Stimulated activated CD8-positive, alpha-beta memory T cell treated with anti-CD3 and anti-CD28 coated beads, Interleukin-15, amount 100 ng/mL, for 4 hours (primary cell): ENCODE results near the gene IGSF9B.
A peak's percentile ranks its signal among the peaks of the same experiment; 100 is the strongest.

Source experiments
- DNase-seq, 2 donors: peaks; one replicate each; pipeline ENCODE4 v3.0.0-alpha.2; 2020; ENCODE audit warnings: low read depth in 2 of 2

IGSF9B gene

DNA sequence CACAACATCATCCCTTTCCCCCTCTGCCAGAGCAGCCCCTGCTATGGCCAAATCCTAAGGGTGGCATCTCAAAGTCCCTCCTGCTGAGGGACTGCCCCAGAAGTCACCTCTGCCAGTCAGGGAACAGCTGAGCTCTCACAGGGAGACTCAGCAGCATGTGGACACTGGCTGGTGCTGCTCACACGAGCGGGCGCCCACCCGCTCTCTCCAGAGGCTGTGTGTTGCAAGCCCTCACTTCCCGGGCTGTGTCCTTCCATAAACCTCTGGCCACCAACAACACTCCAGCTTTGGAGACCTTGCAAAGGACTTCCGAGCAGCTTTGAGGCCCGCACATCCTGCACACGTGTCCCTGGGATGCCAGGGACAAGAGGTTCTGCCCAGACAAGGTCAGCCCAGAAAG lies 2.8 kb downstream of the IGSF9B start:
- no peak for DNase-seq

- no peak for DNase-seq
Measured at GRCh38 chr11:133953547-133953946, 3.2 kb downstream of the IGSF9B start.

- DNase-seq: no peak
Measured at GRCh38 chr11:133952199-133953190, 4.3 kb downstream of the IGSF9B start.

DNA sequence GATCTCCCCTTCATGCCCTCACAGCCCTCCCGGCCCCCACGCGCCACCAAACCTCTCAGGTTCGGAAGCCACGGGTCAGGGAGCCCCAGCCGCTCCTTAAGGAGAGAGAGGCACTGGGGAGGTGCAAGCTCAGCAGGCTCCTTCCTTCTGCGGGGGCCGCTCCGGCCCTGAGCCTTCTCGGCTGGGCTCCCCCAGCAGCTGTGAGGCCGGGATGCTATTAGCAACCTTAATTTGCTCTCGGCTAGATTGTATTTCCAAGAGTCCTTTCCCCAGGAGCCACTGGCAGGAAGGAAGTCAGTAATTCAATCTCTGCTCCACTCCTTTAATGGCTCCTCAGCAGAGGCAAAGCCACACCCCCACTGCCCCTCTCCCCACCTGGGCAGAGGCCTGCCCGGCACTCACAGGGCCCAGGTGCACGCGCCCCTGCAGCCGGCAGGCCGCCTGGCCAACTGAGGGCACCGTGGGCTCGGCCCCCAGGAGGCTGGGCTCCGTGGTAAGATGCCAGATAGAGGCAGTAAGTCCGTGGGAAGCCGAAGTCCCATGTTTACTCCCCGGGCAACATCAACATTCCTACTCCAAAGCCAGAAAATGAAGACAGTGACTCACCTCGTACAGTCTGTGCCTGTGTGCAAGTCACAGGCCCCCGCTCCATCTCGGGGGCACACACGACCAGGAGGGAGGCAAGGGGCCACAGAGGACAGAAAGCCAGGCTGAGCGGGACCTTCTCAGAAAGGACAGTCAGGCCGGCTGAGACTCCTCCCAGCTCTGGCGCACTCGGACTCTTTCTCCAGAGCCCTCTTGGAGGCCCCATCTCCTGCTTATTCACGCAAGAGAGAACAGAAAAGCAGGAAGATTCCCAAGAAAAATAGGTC lies 5.2 kb downstream of the IGSF9B start:
- DNase-seq: no peak

DNA sequence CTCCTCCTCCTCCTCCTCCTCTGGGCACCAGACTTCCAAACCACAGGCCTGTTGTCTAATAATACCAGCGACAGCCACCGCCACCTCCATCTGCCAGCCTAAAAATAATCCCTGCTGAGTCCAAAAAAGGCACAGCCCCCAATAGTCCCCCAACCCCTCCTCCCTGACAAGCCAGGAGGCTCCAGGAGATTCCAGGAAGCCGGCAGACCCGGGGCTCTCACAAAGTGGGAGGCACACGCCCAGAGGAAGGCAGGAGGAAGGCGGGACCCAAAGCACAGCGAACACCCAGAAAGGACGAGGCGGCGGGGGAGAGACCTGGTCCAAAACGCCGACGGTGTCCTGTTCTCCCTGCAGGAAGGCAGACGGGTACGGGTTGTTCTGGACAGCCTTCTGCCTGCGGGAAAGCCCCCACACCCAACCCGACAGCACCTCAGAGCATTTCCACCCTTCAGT lies 5.9 kb downstream of the IGSF9B start:
- no peak for DNase-seq

- DNase-seq: no peak
Measured at GRCh38 chr11:133950421-133950820, 6.3 kb downstream of the IGSF9B start.

- no peak for DNase-seq
Measured at GRCh38 chr11:133949129-133949528, 7.6 kb downstream of the IGSF9B start.

GRCh38 chr11:133948711-133949110 lies 8.1 kb downstream of the IGSF9B start:
- DNase-seq: no peak

DNA sequence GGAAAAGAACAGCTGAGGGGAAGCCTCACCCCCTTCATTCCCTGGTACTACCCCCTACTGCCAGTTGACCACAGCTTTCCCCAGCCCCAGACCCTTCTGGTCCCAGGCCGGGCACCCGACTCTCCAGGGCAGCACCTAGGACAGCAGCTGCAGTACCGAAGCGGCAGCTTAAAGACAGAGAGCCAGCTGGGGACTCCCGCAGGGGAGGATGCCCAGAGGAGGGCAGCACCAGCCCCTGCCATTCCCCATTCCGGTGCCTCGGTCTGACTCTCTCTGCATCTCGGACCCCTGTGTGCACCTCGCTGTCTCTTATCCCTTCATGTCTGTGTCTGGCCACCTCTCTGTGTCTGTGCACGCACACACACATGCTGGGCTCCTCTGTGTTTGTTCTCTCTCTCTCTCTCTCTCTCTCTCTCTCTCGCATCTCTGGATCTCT lies 9.4 kb downstream of the IGSF9B start:
- DNase-seq: no peak

GRCh38 chr11:133946541-133947318 lies 10.0 kb downstream of the IGSF9B start:
- DNase-seq: no peak

DNA sequence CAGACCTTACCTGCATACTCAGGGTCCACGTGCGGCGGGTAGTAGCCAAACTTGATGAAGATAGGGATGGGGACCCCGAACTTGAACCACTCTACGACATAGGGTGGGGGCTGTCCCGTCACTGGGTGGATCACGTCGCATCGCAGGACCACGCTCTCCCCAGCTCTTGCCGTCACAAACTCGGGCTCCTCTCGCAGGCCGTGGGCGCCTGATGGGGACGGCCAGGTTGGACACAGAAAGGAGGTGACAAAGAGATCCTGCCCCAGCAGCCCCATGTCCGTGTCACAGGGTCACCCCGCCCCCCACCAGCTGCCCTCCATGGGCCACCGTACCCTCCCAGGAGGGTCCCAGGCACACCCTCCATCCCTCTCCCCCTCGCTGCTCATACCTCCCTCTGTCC lies 10.7 kb downstream of the IGSF9B start:
- DNase-seq: no peak

DNA sequence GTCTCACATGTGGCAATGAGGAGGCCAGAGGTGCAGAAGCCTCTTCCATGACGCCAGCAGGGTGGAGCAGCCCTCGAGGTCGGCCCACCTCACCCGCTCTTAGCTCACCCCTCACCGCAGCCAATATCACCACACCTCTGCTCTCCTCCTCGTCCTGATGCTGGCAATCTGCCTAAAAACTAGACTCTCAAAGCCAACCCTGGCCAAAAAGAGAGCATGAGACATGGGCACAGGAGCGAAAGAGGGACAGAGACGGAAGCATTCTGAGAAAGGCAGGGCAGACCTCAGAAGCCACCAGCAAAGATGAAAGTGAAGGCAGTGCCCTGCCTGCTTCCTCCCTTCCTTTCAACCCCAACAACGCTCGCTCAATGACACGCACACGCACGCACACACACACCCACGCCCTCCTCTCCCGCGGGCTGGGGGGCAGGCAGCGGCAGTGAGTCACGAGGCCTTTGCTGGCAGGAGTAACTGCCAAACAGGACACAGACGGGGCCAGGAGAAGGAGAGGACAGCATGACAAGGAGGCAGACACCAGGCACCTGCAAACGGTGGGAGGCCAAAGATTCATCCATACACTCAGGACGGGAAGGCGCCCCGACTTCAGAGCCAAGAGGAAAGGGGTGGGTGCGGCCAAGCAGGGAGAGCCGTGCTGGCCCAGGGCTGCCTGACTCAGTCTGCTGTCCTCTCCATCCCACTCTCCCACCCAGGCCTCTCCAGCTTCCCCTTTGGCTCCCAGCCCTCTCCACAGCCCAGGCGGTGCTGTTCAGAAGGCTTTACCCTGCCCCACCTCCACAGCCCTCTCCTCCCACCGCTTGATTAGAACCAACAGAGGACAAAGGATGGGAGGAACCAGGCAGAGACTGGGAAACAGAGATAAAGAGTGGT lies 11.4 kb downstream of the IGSF9B start:
- DNase-seq: peak; percentile 74 to 80

DNA sequence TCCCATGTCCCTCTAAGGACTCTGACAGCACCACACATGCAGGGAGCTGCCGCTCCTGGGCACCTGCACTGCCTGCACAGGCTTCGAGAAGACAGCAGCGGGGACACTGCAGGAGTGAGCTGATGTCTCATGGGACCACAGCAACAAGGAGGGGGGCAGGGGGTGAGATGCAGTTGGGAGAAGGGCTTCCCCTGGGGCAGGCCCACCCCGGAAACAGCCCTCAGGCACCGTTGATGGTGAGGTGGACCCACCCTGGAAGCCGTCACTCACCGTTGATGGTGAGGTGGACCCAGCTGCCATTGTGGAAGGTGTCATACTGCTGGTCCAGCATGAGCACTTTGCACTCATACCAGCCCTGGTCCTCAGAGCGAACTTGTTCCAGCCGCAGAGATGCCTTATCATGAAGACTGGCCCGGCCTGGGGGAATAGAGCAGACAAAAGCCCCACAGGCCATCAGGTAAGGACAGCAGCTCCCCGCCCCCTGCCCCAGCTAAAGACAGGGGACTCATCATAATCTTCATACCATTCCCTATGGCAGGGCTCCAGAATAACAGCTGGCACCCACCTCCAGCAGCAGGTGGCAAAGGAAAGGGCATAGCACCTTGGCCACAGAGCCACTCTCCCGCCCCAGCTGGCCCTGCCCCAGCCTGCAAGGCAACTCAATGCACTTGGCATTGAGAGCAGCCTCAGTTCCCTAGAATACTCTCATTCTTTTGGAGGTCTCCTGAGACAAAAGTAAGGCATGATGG lies 12.6 kb downstream of the IGSF9B start:
- DNase-seq: no peak

- DNase-seq: no peak
Measured at GRCh38 chr11:133942577-133942976, 14.2 kb downstream of the IGSF9B start.

DNA sequence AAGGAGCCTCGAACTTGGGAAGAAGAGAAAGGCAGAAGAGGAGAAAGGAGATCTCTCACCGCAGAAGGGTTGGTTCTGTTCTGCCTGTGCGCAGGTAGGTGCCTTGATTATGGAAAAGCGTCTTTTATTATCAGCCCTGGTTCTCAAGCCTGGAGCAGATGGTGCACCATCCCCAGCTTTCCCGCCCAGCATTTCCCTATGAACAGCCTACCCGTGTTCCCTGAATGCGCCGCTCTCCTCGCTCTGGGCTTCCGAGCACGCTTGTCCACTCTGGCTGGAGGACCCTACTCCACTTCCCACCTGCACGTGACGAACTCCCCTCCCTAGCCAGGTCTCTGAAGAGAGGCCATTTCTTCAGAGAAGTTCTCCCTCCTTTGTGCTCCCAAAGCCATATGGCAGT lies 15.2 kb downstream of the IGSF9B start:
- DNase-seq: no peak

GRCh38 chr11:133940034-133940433 lies 16.7 kb downstream of the IGSF9B start:
- DNase-seq: no peak

- no peak for DNase-seq
Measured at GRCh38 chr11:133939558-133939957, 17.2 kb downstream of the IGSF9B start.

- DNase-seq: no peak
Measured at GRCh38 chr11:133938166-133938565, 18.6 kb downstream of the IGSF9B start.

DNA sequence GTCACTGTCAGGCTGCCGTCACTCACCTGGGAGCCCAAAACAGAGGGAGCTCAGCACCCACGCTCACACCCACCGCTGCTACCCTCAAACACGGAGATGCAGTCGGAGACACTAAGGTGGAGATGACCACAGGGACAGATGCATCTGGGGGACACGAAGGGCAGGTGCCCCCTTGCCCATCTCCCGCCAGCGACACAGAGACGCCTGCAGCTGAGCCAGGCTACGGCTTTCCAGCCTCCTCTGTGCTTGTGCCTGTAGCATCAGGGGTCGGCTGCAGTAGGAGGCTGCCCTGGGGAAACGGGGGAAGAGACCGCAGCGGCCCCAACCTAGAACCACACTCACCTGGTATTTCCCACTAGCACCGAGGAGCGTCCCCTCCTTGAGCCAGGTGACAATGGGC lies 19.3 kb downstream of the IGSF9B start:
- DNase-seq: no peak

DNA sequence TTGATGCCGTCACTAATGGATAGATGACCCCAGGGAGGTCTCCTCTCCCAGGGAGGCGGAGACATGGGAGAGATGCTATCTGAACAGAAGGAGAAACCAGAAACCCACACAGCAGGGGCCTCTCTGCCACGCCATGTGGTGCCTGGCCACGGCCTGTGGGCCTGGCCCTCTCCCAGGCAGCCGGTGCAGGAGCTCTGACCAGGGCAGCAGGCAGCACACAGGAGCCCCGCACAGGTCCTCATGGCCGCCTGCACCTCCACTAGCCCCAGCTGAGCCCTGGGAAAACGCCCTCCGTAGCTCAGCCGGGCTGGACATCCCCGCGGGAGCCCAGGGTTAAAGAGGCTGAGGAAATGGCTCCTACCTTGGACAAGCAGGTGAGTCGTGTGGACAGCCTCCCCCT lies 19.8 kb downstream of the IGSF9B start:
- no peak for DNase-seq
